ENCODE measurements around the gene HEG1.

Gene HEG1

DNA sequence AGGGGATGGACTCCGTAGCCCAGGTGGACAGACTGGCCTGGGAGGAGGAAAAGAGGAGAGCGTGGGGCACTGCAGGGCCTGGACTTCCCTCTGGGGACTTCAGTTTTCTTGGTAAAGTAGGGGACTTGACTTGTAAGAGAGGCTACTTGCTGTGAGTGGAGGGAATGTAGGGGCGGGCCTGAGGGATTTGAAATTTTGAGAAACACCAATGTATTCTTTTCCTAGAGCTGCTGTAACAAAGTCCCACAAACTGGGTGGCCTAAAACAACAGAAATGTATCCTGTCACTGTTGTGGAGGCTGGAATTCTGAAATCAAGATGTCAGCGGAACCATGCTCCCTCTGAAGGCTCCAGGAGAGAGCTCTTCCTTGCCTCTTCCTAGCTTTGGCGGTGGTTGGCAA, 5.8 kb upstream of the HEG1 start:
- H3K36me3 ChIP-seq: no peaks in the 10 kb centered on the region
- H3K4me1 ChIP-seq (ENCODE audit: control insufficient read depth in 1 of 2, insufficient read depth in 1 of 2, low read depth in 1 of 2, low read length in 1 of 2): peaks cover 0 to 2% of the 10 kb centered on the region in 2 experiments
- H3K27ac ChIP-seq: no peak overlapping the region
- no peaks in the 10 kb centered on the region for H3K9me3 ChIP-seq
- H3K4me3 ChIP-seq (ENCODE audit: low read depth in 1 of 2, low read length in 1 of 2): no peak overlapping the region
- H3K27me3 ChIP-seq: peaks cover 63% of the 10 kb centered on the region
- TF ChIP-seq, protein P1, sequence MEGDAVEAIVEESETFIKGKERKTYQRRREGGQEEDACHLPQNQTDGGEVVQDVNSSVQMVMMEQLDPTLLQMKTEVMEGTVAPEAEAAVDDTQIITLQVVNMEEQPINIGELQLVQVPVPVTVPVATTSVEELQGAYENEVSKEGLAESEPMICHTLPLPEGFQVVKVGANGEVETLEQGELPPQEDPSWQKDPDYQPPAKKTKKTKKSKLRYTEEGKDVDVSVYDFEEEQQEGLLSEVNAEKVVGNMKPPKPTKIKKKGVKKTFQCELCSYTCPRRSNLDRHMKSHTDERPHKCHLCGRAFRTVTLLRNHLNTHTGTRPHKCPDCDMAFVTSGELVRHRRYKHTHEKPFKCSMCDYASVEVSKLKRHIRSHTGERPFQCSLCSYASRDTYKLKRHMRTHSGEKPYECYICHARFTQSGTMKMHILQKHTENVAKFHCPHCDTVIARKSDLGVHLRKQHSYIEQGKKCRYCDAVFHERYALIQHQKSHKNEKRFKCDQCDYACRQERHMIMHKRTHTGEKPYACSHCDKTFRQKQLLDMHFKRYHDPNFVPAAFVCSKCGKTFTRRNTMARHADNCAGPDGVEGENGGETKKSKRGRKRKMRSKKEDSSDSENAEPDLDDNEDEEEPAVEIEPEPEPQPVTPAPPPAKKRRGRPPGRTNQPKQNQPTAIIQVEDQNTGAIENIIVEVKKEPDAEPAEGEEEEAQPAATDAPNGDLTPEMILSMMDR (IDR thresholded peaks at IDR 0.05): no peak

DNA sequence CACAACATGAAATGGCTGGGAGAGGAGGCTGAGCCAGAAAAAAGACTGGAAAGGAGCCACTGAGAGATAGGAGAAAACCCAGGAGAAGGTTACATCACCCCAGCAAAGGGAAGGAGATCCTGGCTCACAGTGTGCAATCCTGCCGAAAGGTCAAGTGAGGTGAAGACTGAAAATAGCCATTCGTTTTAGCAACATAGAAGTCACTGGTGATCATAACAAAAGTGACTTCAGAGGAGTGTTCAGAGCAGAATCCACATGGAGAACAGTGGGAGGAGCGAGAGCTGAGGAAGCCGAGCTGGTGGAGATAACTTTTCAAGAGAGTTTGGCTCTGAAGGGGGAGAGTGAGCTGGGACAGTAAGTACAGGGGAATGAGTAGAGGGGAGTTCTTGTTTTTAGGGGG, 5.4 kb upstream of the HEG1 start:
- H3K4me3 ChIP-seq (ENCODE audit: low read depth in 1 of 2, low read length in 1 of 2): no peak overlapping the region
- peaks cover 3 to 7% of the 10 kb centered on the region in 2 experiments for H3K4me1 ChIP-seq (ENCODE audit: control insufficient read depth in 1 of 2, insufficient read depth in 1 of 2, low read depth in 1 of 2, low read length in 1 of 2)
- H3K27me3 ChIP-seq: peaks cover 68% of the 10 kb centered on the region
- no peaks in the 10 kb centered on the region for H3K9me3 ChIP-seq
- no peak overlapping the region for H3K27ac ChIP-seq
- H3K36me3 ChIP-seq: no peaks in the 10 kb centered on the region
- TF ChIP-seq, protein P1 (IDR thresholded peaks at IDR 0.05): no peak

DNA sequence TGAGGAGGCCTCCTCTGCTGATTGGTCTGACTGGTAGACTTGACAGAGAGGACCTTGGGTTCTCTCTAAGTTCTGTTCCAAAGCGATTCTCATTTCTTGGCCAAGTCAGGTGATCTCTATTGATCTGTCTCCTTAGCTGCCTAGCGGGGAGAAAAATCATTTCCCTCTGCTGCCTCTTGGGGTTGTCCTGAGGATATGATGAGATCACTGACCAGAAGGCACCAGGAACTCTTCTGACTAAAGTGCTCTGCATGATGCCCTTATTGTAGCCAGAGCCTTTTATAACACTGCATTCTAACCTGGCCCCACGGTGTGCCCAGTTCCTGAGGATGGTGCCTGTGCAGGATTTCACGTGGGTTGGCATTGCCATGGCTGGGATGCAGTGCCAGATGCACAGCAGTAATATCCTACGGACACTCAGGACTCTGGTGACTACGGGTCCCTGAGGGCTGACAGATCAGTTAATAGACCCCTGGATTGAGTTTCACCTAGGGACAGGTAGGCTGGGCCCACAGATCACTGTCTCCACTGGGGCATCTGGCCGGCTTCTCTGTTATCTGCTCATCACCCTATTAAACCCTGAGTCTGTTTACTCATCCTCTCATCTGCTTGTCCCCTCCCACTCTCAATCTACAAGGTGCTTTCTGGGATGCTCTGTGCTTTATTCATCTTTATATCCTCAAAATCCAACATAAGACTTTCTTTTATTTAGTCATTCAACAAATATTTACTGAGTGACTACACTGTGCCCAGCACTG, 3.9 kb upstream of the HEG1 start:
- Histone ChIP-seq H3K27ac (no peak overlapping the region), H3K36me3 (no peaks in the 10 kb centered on the region), H3K4me1 (ENCODE audit: control insufficient read depth in 1 of 2, insufficient read depth in 1 of 2, low read depth in 1 of 2, low read length in 1 of 2) (peaks cover 14 to 16% of the 10 kb centered on the region in 2 experiments), H3K27me3 (peaks cover 81% of the 10 kb centered on the region), H3K9me3 (no peaks in the 10 kb centered on the region), H3K4me3 (ENCODE audit: low read depth in 1 of 2, low read length in 1 of 2) (no peak overlapping the region)
- TF ChIP-seq, protein P1 (IDR thresholded peaks at IDR 0.05): no peak

DNA sequence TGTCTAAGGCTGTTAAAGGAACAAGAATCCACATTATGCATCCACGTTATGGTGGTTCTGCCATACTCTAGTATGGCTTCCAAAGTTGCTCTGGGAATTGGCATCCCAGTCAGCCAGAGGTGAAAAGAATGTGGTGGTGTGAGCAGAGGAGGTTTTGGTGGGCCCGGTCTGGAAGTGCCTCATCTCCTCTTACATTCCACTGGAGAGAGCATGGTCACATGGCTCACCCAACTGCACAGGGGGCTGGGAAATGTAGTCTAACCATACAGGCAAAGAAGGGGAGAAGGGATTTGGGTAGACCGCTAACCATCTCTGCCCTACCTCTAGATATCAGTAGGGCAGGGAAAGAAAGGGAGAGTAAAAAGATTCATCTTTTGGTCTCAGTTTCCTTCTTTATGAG, 3.2 kb upstream of the HEG1 start:
- Histone ChIP-seq H3K36me3 (no peaks in the 10 kb centered on the region), H3K4me1 (ENCODE audit: control insufficient read depth in 1 of 2, insufficient read depth in 1 of 2, low read depth in 1 of 2, low read length in 1 of 2) (peaks cover 17 to 20% of the 10 kb centered on the region in 2 experiments), H3K27ac (no peak overlapping the region), H3K9me3 (no peaks in the 10 kb centered on the region), H3K27me3 (peaks cover 85% of the 10 kb centered on the region), H3K4me3 (ENCODE audit: low read depth in 1 of 2, low read length in 1 of 2) (no peak overlapping the region)
- TF ChIP-seq, protein P1 (IDR thresholded peaks at IDR 0.05): no peak

DNA sequence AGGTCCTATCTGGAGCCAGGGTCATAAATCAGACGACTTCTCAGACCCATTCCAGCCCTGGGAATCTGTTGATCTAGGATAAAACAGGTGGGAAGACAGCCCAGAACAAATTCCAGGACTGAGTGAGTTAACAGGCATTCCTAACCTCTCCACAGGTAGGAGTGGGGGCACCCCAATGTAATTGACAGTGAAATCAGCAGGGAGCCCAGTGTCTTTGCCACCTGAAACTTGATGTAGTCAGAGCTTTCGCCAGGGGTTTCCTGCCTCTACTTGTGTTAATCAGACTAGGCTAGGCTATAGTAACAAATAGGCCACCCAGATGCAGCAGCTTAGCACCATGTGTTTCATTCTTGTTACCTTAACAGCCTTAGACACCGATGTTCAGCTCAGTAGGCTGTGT, 2.7 kb upstream of the HEG1 start:
- Histone ChIP-seq H3K9me3 (no peaks in the 10 kb centered on the region), H3K4me3 (ENCODE audit: low read depth in 1 of 2, low read length in 1 of 2) (no peak overlapping the region), H3K36me3 (no peaks in the 10 kb centered on the region), H3K4me1 (ENCODE audit: control insufficient read depth in 1 of 2, insufficient read depth in 1 of 2, low read depth in 1 of 2, low read length in 1 of 2) (peaks cover 17 to 20% of the 10 kb centered on the region in 2 experiments), H3K27ac (no peak overlapping the region), H3K27me3 (peaks cover 85% of the 10 kb centered on the region)
- TF ChIP-seq, protein P1 (IDR thresholded peaks at IDR 0.05): no peak
